DND-41 (cell line): Measurements from ENCODE around the gene FOS.

Source experiments
- ATAC-seq: fragments of 200-7000 bp; cut with Tn5 transposase; 3 replicates; pipeline ENCODE4 v1.9.1; 2021; ENCODE audit warnings: low read depth; ENCODE audit not compliant: insufficient read depth
- DNase-seq: peaks from one replicate; pipeline ENCODE4 v3.0.0-alpha.2; 2020
- H2AFZ ChIP-seq: 2 replicates; pipeline ENCODE4 v1.6.0; 2012; ENCODE audit warnings: low read depth, low read length
- H3K27ac ChIP-seq: 2 replicates; pipeline ENCODE4 v1.5.1; 2012; ENCODE audit warnings: low read length, inconsistent platforms
- H3K27me3 ChIP-seq: fragments of 200-600 bp; sonication (generic); 2 replicates; pipeline ENCODE4 v1.6.0; 2012; ENCODE audit warnings: low read length, mild to moderate bottlenecking, inconsistent platforms; ENCODE audit not compliant: insufficient read depth, poor library complexity
- H3K36me3 ChIP-seq: 2 replicates; pipeline ENCODE4 v1.5.1; 2012; ENCODE audit warnings: low read length, inconsistent platforms; ENCODE audit not compliant: insufficient read depth
- H3K4me1 ChIP-seq: 2 replicates; pipeline ENCODE4 v1.5.1; 2012; ENCODE audit warnings: mild to moderate bottlenecking, low read length; ENCODE audit not compliant: insufficient read depth
- H3K4me2 ChIP-seq: 2 replicates; pipeline ENCODE4 v1.6.0; 2012; ENCODE audit warnings: mild to moderate bottlenecking, moderate library complexity, low read length, inconsistent platforms; ENCODE audit not compliant: insufficient read depth
- H3K4me3 ChIP-seq, 2 experiments: fragments of 200-600 bp in 1 of 2; shearing (Covaris generic) in 1 of 2; 2 replicates each; pipeline ENCODE4 v1.5.1; 2012 to 2016; ENCODE audit warnings: inconsistent platforms in 2 of 2, low read length in 2 of 2, mild to moderate bottlenecking in 2 of 2, low read depth in 1 of 2, moderate library complexity in 1 of 2
- H3K79me2 ChIP-seq: 2 replicates; pipeline ENCODE4 v1.6.0; 2012; ENCODE audit warnings: low read length, inconsistent platforms; ENCODE audit not compliant: insufficient read depth
- H3K9ac ChIP-seq: 2 replicates; pipeline ENCODE4 v1.6.0; 2012; ENCODE audit warnings: low read depth, mild to moderate bottlenecking, inconsistent platforms, low read length, moderate library complexity
- H3K9me3 ChIP-seq: 2 replicates; pipeline ENCODE4 v1.5.1; 2012; ENCODE audit warnings: low read length, moderate library complexity, mild to moderate bottlenecking, inconsistent platforms; ENCODE audit not compliant: insufficient read depth, severe bottlenecking
- H4K20me1 ChIP-seq: 2 replicates; pipeline ENCODE4 v1.6.0; 2012; ENCODE audit warnings: low read length; ENCODE audit not compliant: insufficient read depth
- EZH2 ChIP-seq: IDR thresholded peaks from 3 replicates; pipeline ENCODE4 v1.6.1; 2012; ENCODE audit warnings: borderline replicate concordance, low read depth, mild to moderate bottlenecking, moderate library complexity, low read length, inconsistent platforms; ENCODE audit not compliant: severe bottlenecking
- TF ChIP-seq, protein P1 (sequence below): IDR thresholded peaks from 2 replicates; pipeline ENCODE4 v1.5.1; 2012; ENCODE audit warnings: borderline replicate concordance, low read length, moderate library complexity, mild to moderate bottlenecking; ENCODE audit not compliant: poor library complexity, severe bottlenecking; ENCODE audit errors: extremely low read depth

FOS gene

DNA sequence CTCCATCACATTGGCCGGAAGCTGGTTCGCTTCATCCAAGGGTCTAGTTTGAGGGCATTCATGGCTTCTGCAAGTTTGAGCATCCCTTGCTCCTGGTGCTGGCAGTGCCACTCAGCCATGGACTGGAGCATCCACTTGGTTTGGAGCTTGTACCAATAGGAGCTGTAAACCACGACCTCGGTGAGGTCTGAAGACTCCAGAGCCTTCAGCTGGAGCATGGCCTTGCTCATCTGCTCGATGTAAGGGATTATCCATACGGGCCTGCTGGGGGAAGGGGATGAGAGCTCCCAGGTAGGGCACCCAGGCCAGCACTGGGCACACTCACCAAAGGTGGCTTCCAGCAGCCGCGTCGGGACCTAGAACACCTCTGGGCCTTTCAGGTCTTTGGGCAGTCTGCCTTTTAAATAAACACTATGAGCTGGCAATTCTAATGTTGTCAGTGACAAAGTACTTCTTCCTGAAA, 13.5 kb downstream of the FOS start:
- Histone ChIP-seq H3K79me2 (no peaks in the 10 kb centered on the region), H3K36me3 (no peaks in the 10 kb centered on the region), H4K20me1 (peaks cover 2% of the 10 kb centered on the region; the same call in 1 of the 2 replicates), H3K9ac (no peak overlapping the region), H3K4me3 (no peak overlapping the region), H3K27me3 (peaks cover 14% of the 10 kb centered on the region), H2AFZ (no peak overlapping the region), H3K9me3 (no peaks in the 10 kb centered on the region), H3K4me2 (no peak overlapping the region), H3K27ac (no peak overlapping the region), H3K4me1 (peaks cover 29% of the 10 kb centered on the region)
- TF ChIP-seq EZH2: no peak
- TF ChIP-seq, protein P1, sequence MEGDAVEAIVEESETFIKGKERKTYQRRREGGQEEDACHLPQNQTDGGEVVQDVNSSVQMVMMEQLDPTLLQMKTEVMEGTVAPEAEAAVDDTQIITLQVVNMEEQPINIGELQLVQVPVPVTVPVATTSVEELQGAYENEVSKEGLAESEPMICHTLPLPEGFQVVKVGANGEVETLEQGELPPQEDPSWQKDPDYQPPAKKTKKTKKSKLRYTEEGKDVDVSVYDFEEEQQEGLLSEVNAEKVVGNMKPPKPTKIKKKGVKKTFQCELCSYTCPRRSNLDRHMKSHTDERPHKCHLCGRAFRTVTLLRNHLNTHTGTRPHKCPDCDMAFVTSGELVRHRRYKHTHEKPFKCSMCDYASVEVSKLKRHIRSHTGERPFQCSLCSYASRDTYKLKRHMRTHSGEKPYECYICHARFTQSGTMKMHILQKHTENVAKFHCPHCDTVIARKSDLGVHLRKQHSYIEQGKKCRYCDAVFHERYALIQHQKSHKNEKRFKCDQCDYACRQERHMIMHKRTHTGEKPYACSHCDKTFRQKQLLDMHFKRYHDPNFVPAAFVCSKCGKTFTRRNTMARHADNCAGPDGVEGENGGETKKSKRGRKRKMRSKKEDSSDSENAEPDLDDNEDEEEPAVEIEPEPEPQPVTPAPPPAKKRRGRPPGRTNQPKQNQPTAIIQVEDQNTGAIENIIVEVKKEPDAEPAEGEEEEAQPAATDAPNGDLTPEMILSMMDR: no peak
- ATAC-seq (no peak), DNase-seq (no peak)

DNA sequence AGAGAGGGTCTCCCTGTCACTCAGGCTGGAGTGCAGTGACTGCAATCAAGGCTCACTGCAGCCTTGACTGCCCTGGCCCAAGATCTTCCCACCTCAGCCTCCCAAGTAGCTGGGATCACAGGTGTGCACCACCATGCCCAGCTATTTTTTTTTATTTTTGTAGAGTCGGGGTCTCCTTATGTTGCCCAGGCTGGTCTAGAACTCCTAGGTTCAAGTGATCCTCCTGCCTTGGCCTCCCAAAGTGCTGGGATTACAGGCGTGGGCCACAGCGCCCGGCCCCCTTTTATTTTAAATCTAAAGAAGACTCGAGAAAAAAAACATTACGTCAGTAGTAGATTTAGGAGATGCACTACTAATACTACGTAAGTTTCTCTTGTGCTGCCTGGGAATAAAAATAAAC, 14.3 kb downstream of the FOS start:
- no peak for ATAC-seq
- H3K36me3 ChIP-seq: no peaks in the 10 kb centered on the region
- peaks cover 14% of the 10 kb centered on the region for H3K27me3 ChIP-seq
- no peak for DNase-seq
- no peak overlapping the region for H3K27ac ChIP-seq
- peaks cover 2% of the 10 kb centered on the region; the same call in 1 of the 2 replicates for H4K20me1 ChIP-seq
- H3K4me1 ChIP-seq: peaks cover 29% of the 10 kb centered on the region
- TF ChIP-seq, protein P1: no peak
- TF ChIP-seq EZH2: no peak
- no peak overlapping the region for H2AFZ ChIP-seq
- H3K4me2 ChIP-seq: no peak overlapping the region
- no peaks in the 10 kb centered on the region for H3K9me3 ChIP-seq
- no peak overlapping the region for H3K4me3 ChIP-seq
- H3K79me2 ChIP-seq: no peaks in the 10 kb centered on the region
- H3K9ac ChIP-seq: no peak overlapping the region

DNA sequence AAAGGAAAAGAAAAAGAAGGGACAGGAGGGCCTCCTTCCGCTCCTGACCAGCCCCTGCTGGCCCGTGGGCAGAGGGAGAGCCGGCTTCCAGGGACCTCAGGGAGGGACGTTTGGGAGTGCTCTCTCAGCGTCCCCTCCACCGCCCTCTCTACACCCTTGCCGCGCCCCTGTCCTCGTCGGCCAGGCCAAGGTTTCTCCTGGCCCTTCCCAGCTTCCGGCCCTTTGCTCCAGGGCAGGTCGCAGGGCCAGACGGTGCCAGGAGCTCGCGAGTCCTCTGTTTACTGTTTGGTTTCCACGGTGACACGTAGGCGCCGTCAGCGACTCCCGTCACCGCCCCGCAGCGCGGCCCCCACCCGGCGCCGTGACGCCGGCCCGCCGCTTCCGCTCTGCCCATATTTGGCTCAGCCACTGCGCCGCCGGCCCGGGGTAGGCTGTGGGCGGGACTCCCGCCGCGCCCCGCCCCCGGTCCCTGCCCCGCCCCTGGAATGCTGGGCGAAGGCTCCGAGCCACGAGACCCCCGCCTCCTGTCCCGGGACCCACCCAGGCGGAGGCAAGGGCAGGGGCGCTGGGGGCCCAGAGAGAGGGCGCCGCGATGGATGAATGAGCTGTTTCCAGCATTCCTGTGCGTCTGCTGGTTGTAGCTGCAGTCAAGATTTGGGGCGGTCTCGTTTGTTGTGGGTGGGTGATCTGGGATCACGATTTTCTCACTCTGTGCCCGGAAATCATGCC, 15.5 kb downstream of the FOS start:
- peak overlapping the region; percentile 61 for H3K9ac ChIP-seq
- TF ChIP-seq EZH2: no peak
- TF ChIP-seq, protein P1: no peak
- peak overlapping the region; percentile 60 for H3K27ac ChIP-seq
- DNase-seq (peak; percentile 92), ATAC-seq (peak; percentile 95)
- H3K4me2 ChIP-seq: peak overlapping the region; percentile 99
- H3K79me2 ChIP-seq: no peaks in the 10 kb centered on the region
- H3K4me3 ChIP-seq: peak overlapping the region; percentile 18 to 58; a peak in 3 of 4 replicates
- peak overlapping the region; percentile 91 for H2AFZ ChIP-seq
- peaks cover 2% of the 10 kb centered on the region; the same call in 1 of the 2 replicates for H4K20me1 ChIP-seq
- H3K4me1 ChIP-seq: peaks cover 29% of the 10 kb centered on the region
- H3K27me3 ChIP-seq: peaks cover 14% of the 10 kb centered on the region
- H3K36me3 ChIP-seq: no peaks in the 10 kb centered on the region
- H3K9me3 ChIP-seq: no peaks in the 10 kb centered on the region

DNA sequence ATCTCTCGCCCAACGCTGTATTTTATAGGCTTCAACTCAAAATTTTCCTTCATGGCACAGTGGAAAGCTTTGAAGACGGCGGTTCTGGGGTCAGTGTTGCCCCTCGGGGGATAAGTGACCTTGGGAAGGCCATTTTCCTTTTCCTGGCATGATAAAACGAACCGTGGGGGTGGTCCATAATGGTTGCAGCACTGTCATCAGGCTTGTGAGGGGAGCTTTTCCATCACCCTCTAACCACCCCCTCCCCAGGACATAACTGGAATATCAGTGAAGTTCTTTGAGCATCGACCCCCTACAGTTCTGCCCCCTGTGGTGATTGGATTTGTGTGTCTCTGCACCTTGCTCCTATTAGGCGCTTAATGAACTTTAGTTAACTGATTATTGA, 16.0 kb downstream of the FOS start:
- ATAC-seq (no peak), DNase-seq (no peak)
- peak overlapping the region; percentile 61 for H3K9ac ChIP-seq
- TF ChIP-seq, protein P1: peak; percentile 33
- no peak for TF ChIP-seq EZH2
- peaks cover 29% of the 10 kb centered on the region for H3K4me1 ChIP-seq
- no peaks in the 10 kb centered on the region for H3K79me2 ChIP-seq
- H3K4me2 ChIP-seq: peak overlapping the region; percentile 99
- H2AFZ ChIP-seq: peak overlapping the region; percentile 71
- peak overlapping the region; percentile 3 to 58; a peak in 3 of 4 replicates for H3K4me3 ChIP-seq
- H3K27ac ChIP-seq: peak overlapping the region; percentile 4
- H3K36me3 ChIP-seq: no peaks in the 10 kb centered on the region
- no peaks in the 10 kb centered on the region for H3K9me3 ChIP-seq
- peaks cover 2% of the 10 kb centered on the region; the same call in 1 of the 2 replicates for H4K20me1 ChIP-seq
- H3K27me3 ChIP-seq: peaks cover 12% of the 10 kb centered on the region
